Jurkat, Clone E6-1 (cell line): ENCODE data around the gene MON1A.

Experiments used
- DNase-seq: peaks from one replicate; pipeline ENCODE4 v3.0.0-alpha.2; 2011; ENCODE audit warnings: low read depth, low spot score
- H3K4me3 ChIP-seq: 2 replicates; pipeline ENCODE4 v1.5.1; 2011; ENCODE audit warnings: mild to moderate bottlenecking, low read length, control low read depth, moderate library complexity

MON1A gene

DNA sequence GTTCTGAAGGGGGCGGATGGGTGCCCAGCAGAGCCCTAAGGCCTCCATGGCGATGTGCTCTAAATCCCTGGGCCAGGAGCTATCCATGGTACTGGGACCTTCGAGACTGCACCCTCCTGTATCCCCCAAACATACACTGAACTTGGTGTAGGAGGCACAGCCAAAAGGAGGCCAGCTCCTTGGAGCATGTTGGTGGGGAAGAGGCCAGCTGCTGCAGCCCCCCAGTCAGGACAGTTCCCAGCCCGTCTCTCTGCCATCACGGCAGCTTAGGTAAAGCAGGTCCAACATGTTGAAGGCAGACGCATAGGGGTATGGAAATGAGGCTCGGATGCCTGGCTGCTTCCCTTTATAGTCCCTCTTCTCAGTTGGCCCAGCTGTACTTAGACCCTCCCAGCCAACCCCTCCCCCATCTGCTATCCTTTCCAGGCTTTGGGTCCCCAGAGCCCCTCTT is 61.7 kb downstream of the MON1A start:
- H3K4me3 ChIP-seq, result no peak overlapping the region
- peak; percentile 55 for DNase-seq

DNA sequence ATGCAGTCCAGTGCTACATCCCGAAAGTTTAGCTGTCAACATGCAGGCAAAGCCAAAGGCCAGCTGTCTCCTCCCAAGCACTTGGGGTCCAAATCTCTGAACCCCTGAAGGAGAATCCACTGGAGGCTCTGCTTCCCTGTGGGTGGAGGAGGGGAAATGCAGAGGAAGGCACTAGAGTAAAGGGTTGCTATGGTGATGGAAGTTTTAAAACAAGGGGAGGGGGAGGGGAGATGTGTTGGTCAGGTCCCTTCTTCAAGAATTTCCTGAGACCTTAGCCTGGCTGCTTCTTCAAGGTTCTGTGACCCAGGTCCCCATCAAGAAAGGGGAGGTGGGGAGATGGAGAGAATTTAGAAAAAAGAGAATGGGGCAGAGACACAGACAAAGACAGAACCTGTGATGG is 62.2 kb downstream of the MON1A start:
- DNase-seq, result no peak
- no peak overlapping the region for H3K4me3 ChIP-seq

GRCh38 chr3:49865198-49865784 is 64.3 kb downstream of the MON1A start:
- no peak for DNase-seq
- H3K4me3 ChIP-seq, result no peak overlapping the region

DNA sequence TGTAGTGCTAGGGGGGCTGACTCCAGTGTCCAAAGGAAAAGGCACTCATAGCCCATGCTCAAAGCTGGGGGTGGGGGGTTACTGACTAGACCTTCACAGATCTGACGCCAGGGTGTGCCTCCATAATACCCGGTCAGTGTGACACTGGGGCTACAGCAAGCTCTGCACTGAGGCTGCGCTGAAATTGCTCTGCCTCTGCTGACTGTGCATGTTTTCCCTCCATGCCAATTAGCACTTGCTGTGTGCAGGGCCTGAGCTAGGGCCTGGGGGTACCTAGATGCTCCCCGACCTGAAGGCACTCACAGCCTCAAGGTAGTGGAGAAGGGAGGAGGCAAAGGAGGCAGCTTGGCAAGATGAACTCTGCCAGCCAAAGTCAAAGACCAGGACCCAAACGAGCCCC is 65.1 kb downstream of the MON1A start:
- no peak overlapping the region for H3K4me3 ChIP-seq
- DNase-seq, result no peak

DNA sequence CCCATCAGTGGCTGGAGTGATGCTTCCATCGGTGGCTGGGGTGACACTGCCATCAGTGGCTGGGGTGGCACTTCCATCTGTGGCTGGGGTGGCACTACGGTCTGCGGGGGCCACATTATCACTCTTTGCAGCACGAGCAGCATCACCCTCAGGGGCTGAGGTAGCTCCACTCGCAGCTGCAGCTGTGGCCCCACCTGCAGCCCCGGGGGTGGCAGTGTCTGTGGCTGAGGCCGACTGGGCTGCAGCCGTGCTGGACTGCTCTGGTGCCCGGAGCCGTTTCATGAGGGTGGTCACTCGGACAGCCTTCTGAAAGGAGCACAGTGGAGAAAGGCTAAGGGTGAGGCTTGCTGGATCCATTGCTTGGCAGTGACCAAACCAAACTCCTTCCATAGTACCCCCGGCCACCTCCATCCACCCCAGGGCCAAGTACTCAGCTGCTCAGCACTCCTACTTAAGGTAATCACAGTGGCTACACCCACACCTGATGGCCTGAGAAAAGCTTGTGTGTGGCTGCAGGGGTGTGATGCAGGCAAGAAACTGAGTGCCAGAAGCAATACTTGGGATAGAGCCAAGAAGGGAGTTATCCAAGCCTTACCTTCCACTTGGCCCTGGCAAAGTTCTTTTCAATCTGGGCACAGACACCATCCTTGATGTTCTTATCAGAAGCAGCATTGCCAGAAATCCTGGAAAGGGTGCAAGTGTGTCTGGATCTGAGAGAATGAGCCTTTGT is 69.9 kb downstream of the MON1A start:
- DNase-seq, result no peak
- H3K4me3 ChIP-seq, result no peak overlapping the region
